DMS79 treated with DMSO at 0.1 percent for 48 hours (cell line): ENCODE data around the gene VPS13D.
"Not testable (repeated sequence)": the region's sequence is repeated elsewhere in the genome, so short reads cannot be mapped to it uniquely, and the experiment has no call there.

Experiments used
- DNase-seq: peaks from one replicate; lab custom pipeline; 2025; lab: John Stamatoyannopoulos, UW

Gene VPS13D

DNA sequence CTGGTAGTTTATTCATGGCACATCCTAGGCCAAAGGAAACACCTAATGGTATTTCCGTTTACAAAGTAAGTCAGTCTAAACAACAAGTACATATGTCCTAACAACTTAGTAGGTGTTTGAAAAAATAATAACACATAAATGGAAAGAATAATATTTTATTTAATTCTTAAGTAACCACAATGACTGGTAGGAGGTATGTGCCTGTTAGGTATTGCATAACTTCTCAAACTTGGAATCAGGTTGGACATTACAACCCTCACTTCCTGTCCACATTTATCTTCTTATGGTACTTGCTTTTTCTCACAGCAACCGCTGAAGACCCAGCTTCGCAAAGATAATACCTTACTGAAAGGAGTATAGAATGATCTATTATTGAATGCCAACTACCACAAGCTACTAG lies 64.2 kb downstream of the VPS13D start:
- no peak for DNase-seq

DNA sequence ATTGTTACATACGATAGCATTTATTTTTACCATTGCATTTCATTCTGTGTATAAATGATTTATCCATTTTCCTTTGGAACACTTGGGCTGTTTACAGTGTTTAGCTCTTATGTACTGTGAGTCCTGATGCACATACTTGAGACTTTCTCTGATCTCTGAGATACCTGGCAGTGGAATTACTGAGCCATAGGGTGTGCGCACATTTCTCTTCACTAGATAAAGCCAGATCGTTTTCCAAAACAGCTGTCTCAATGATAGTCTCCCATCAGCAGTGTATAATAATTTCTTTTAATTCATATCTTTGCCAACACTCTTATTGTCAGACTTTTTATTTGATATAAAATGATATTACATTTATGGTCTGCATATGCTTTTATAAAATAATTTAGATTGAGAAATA lies 66.2 kb downstream of the VPS13D start:
- no peak for DNase-seq

DNA sequence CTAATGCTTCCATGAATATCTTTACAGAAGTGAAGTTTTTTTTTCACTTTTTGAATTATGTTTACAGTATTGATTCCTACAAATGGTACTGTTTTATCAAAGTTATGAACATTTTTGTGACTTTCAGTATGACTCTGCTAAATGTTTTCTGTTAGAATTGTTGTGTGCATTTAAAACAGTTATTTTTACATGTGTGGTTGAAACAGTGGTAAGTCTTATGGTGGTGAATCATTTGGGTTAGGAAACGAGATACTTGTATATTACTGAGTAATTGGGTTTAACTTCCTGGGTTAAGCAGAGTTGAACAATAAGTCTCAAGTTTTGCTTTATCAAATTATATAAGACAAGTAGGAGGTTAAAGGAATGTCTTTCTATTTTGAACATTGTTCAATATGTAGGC lies 66.8 kb downstream of the VPS13D start:
- no peak for DNase-seq

DNA sequence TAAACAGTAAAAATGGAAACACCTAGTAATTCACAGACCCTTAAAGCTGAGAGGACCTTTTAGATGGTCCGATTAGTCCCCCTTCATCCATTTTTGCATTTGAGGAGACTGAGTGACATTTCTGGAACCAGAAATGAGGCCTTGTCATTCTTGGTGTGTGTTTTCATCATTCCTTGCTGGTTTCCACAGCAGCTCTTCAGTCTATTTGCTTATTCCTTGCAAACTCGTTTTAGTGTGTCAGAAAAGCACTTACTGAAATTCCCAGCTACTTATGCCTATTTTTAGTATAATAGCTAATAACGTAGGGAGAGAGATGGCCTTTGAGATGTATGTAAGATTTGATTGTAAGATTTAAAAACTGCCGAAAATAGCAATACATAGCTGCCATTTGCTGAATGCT lies 70.9 kb downstream of the VPS13D start:
- DNase-seq, result no peak

DNA sequence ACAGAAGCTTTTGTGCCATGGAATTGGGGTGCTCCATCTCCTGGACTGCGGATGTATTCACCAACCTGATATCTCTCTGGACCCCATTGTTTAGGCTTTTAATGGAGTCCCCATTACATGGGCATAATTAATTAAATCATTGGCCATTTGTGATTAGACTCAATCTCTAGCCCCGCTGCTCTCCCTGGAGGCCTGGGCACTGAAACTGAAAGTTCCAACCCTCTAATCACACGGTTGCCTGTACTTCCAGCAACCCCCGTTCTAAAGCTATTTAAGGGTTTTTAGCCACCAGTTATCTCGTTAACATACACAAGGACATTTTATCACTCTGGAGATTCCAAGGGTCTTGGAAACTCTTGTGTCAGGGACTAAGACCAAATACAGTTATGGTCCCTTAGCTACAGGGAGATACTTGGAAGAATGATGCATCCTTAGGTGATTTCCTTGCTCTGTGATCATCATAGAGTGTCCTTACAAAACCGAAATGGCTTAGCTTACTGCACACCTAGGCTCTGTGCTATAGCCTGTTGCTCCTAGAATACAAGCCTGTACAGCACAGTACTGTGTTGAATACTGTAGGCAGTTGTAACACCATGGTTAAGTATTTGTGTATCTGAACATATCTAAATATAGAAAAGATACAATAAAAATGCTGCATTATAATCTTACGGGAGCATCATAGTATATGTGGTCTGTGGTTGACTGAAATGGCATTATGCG lies 71.8 kb downstream of the VPS13D start:
- DNase-seq, result no peak

DNA sequence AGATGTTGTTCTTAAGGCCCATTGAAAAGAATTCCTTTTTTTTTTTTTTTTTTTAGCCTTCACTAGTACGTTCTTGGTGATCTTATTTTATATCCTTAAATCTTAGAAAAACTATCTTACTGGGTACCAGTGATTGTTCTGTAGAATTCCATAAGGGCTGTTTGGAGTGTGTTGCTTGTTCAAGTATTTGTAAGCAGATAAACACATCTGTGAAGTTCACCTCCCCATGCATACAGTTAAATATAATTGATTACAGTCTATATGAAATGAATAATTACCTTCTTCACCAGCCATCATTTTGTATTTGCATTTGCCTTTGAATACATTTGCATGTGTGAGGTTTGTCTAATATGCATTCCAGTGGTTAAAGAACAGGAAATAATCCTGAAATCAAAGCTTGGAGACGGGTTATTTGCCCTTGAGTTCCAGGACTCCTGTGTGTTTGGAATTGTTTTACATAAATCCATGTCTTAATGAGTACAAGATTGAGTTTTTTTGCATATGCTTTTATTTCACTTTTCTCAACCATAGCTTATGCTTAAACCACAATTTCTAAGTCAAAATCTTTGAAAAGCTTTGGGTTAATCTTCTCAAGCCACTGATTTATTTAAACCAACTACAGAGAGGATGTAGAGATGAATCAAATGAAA lies 73.1 kb downstream of the VPS13D start:
- DNase-seq, result no peak

DNA sequence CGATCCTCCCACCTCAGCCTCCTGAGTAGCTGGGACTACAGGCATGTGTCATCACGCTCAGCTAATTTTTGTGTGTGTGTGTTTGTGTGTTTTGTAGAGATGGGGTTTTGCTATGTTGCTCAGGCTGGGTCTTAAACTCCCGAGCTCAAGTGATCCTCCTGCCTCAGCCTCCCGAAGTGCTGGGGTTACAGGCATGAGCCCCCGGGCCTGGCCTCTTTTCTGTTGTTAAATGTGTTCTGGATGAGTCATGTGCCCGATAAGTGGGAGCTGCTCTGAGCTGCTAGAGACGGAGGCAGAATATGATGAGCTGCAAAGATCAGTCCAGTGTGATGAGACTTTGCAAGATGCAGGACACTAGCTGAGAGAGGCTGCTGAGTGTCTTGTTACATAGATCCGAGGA lies 75.5 kb downstream of the VPS13D start:
- no peak for DNase-seq

DNA sequence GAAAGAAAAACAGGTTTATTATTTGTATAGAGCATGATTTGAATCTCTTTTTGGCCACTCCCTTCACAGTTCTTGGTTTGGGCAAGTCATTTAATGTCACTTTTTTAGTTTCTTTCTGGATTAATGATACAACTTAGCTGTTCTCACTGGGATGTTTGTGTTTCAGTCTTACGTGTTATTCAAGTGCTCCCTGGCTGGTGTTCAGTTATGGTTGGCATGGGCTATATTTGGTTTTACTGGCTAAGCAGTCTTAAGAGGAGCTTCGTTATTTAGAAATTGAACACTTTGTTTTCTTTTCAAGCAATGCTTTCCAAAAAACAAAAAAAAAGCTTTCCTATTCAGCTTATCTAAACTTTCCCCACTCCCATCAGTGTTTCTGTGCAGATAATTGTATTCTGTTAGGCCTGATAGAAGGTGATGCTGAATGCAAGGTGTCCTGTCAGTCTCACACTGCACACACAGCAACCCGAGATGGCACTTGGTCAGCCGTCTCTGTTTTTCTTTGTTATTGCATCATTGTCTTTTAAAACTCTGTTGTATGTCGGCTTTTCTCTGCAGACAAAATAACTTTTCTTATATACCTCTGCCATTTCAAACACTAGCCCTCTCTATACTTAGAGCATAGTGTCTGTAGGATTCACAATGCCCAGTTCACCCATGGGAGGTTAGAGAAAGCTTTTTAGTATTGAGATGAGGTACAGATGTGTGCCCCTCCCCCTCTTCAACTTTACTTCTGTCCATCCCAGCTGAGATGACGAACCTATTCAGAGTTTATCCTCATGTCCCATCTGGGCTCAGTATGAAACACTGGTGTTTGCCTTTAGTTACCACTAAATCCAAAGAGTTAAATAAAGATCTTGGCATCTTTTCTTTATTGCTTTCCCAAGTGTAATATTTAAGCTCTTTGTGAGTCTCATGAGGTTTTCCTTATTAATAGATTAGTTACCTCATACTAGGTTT lies 80.2 kb downstream of the VPS13D start:
- DNase-seq, result no peak

DNA sequence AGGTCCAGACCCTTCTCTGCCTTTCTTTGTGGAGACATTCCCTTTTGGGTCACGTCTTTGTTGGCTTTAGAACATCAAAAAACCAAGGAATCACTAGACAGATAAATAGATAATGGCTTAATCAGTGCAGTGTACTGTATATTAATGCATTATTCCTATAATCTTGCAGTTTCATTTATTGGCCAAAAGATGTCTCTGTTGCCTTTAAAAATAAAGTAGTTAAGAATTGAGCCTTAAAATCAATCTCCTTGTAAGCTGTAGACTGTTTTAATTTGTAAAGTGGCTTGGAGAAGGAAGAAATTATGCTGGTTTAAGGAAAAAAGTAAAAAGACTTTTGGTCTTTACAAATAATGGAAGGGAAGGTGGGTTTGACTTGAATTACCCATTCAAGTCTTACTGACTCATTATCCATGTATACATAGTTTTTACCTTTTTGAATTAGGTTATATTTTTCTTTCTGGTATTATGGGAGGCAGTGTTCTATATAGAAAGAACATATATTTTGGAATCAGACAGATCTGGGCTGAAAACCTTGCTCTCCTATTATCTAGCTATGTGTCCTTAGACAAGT lies 84.6 kb downstream of the VPS13D start:
- DNase-seq, result peak; percentile 35

DNA sequence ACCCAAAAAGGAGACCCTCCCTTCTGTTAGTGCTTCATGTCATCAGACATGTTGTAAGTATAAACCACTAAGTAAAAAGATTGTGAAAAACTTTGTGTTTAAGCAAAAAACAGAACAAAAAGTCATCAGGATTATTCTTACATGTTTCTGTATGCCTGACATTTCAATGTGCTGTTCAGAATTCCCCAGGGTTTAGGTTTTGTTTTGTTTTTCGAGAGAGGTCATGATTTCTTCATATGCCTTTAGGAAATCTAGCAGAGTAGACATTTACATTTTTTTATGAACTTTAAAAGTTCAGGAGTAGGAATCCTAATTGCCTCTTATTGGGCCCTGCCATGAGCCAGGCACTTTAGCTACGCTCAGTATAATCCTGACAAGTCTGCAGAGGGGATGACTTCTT lies 85.3 kb downstream of the VPS13D start:
- no peak for DNase-seq

DNA sequence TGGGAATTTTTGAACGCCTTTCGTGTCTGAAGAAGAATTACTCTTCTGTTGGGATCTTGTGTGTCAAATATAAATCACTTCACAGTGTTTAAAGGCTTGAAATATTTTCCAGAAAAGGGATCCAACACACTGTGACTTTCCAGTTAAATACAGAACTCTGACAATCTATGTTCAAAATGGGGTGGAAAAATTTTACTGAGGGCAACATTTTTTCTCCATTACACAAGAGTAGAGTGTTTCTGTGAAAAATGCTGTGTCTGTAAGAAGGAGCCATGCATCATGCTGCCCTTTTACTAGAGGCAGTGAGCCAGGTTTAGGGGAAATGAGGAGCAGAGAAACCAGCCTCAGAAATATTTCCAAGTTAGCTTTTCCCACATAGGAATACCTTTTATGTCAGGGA lies 86.5 kb downstream of the VPS13D start:
- DNase-seq, result no peak

DNA sequence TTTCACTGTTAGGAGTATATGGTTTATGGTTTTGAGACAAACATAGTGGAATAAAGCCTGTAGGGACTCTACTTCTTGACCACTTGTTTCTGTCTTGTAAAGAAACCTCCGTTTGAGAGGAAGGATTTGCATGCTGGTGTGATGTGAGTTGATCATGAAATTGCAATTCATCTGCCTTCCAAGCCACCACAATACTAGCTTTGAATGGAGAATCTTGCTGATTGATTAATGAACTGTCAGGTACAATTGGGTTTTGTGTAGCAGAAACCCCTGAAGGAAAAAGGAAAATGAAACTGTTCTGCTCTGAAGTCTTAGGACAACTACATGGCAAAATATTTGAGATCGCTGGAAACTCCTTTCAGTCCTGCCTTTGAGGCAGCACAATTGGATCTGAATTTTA lies 90.7 kb downstream of the VPS13D start:
- DNase-seq, result no peak

DNA sequence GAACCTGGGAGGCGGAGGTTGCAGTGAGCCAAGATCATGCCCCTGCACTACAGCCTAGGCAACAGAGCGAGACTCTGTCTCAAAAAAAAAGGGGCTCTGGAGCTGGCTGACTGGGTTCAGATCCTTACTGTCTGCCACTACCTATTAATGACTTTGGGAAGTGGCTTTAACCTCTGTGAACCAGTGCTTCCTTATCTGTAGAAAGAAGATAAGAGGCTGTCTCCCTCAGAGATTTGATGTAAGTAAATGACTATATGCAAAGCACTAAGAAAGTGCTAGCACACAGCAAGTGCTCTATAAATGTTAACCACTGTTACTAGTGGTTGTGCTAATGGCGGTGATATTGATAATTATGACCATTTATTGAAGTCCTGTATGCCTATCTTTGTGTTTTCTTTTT lies 94.6 kb downstream of the VPS13D start:
- DNase-seq, result no peak

DNA sequence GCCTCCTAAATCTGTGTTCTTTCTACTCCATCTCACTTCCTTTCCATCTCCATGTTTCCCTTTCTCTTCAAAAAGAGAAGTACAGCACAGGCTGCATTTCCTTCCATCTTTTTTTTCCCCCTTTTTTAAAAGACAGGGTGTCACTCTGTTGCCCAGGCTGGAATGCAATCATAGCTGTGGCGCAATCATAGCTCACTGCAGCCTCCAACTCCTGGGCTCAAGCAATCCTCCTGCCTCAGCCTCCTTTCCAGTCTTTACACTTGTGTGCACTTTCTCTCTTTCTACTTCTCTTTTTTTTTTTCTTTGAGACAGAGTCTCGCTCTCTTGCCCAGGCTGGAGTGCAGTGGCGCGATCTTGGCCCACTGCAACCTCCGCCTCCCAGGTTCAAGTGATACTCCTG lies 95.1 kb downstream of the VPS13D start:
- DNase-seq, result not testable (repeated sequence)

DNA sequence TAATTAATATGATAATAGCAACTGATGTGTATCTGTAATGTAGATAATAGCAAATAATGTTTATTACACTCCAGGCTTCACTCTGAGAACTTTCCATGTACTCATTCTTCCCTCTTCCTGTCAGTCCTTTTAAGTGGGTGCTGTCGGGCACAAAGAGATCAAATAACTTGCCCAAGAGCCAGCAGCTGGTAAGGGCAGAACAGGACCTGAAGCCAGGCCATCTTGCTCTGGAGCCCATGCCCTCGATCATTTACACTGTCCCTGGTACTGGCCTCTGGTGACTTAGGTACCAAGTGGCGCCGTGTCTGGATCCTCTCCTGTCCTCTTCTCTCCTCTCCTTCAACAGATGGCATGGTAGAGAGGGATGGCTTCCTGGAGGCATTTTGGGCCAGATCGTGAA lies 97.2 kb downstream of the VPS13D start:
- peak; percentile 3 for DNase-seq

DNA sequence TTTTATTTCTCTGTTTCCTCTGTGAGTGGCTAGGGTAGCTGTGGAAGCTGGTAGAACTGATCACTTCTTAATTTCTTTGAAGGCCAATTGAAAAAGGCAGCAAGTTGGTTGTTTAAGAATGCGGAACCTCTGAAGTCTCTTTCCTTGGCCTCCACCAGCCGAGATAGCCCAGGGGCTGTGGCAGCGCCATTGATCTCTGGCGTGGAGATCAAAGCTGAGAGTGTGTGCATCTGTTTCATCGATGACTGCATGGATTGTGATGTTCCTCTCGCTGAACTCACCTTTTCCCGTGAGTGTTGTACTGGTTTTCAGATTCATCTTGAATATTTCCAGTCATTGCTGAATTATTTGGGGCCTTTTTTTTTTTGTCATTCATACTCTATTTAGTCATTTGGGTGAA lies 97.7 kb downstream of the VPS13D start:
- no peak for DNase-seq

DNA sequence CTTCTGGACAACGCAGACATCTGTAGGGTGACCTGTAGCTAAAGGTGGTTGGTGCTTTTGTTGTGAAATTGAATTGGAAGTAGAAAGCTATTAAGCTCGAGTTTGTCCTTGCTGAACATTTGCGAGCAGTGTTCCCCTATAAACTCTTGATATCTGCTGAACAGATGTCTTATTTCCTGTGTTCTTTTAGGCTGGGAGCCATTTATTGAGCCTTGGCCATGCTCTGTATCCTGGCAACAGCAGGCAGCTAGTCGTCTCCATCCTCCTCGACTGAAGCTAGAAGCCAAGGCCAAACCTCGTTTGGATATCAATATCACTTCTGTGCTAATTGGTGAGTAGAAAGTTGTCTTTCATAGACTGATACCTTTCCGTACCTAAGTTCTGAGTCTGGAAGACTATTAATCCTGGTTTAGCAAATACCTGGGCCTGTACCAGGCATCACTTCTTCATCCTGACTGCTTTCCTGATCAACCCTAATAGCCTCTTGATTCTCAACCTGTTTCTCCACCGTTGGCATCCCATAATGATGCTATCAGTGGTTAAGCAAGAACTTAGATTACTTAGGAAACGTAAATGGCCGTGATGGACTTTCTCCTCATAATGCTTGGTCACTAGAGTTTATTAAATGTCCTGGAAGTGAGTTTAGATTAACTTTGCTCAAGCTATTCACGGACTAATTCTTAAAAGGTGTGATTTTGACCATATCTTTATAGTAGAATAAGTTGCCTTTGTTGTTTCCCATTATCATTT lies 103.4 kb downstream of the VPS13D start:
- DNase-seq, result no peak

DNA sequence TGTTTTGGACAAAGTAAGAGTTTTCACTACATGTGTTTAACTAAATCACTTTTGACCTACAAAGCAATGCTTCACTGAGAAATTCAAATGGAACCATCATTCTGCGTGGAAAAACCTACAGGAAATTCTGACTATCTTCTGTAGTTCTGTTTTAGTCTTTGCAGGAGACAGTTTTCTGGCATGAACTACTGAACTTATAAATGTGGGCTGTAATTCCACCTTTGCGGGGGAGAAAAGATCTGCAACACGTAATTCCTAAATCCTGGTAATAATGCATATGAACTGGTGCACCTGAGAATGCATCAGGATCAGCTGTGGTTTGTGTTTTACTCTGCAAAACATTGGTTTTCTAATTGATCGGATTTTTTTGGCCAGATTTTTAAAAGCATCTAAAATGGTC lies 106.0 kb downstream of the VPS13D start:
- DNase-seq, result no peak

DNA sequence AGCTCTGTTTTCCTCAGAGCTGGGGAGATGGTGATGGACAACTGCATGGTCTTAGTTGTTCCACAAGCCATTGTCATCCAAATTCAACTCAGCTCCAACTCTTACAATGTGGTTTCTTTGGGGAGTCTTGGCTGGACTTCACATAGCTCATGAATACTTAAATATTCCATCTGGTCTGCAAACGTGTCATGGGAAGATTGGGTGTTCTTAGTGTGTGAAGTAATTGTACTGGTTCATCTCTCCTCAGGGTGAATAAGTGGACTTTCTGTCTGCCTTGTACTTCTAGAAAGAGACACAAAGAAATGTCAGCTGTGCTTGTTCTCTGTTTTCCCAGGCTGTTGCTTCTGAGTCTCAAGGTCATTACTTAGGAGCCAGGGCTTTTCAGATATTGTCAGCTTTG lies 106.6 kb downstream of the VPS13D start:
- DNase-seq, result no peak

DNA sequence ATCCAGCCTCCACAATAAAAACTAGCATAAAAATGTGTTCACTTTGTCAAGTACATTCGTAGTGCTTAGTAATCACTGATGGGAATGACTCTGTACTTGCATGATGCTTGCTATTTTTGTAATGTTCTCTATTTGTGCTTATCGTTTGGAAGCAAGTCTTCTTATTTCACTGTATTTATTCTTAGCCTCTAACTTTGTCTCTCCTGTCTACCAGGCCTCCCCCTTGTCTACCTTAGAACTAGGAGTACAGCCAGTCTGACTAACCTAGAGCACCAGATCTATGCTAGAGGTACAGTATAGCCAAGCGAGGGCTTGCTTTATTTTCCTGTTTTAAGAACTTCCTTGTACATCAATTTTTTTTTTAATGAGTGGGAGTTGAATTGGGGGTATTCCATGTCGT lies 108.2 kb downstream of the VPS13D start:
- no peak for DNase-seq

DNA sequence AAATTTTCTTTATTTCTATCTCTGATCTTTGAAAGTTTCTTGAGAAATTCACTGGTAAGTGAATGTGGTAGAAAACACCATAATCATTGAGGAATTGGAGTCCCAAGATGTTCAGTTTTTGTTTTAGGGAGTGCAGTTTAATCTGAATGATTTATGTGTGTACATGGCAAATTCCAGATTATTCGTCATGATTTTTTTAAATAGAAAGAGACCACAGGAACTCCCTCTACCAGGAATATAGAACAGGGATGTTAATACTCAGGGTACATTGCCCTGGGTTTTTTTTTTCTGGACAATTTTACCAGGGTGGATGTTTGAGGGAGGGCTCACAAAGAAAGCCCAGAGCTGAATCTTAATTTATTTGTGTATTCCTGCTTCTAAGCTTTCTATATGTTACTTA lies 109.0 kb downstream of the VPS13D start:
- DNase-seq, result no peak

DNA sequence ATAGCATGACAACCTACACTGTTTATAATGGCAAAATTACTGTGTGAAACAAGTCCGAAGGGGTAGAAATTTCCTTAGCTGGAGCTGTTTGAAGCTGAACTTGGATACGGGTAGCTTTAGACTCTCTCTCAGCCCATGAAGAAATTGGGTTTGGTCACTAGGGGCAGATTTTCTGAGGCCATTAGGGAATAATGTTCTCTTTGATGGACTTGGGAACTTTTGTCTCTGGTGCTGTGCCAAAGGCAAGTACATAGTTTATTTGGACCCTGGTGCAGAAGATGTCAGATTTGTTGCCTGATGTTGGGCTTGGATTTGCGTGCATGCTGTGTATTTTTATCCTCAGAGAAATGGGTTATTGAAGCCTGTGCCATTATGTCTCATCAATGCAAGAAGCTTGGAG lies 109.6 kb downstream of the VPS13D start:
- DNase-seq, result no peak
